SK-N-SH treated with all-trans-retinoic acid at 6 μM for 48 hours (cell line): ENCODE data around the gene PRKD2.

Experiments
- ATAC-seq: fragments of 200-7000 bp; cut with Tn5 transposase; 3 replicates; pipeline ENCODE4 v1.9.1; 2020; ENCODE audit warnings: mild to moderate bottlenecking, moderate library complexity
- BACH2 ChIP-seq: fragments of 250-450 bp; sonication (Bioruptor Pico); IDR thresholded peaks from 2 replicates; pipeline ENCODE4 v1.9.0; 2021; ENCODE audit warnings: mild to moderate bottlenecking, borderline replicate concordance
- CSDC2 ChIP-seq: fragments of 250-450 bp; sonication (Bioruptor Pico); IDR thresholded peaks from 2 replicates; pipeline ENCODE4 v1.5.0; 2020; ENCODE audit warnings: mild to moderate bottlenecking, moderate library complexity
- ESRRG ChIP-seq: fragments of 250-450 bp; sonication (Bioruptor Pico); IDR thresholded peaks from 2 replicates; pipeline ENCODE4 v1.6.1; 2021; ENCODE audit warnings: mild to moderate bottlenecking
- GLIS3 ChIP-seq: fragments of 250-450 bp; sonication (Bioruptor Pico); IDR thresholded peaks from 2 replicates; pipeline ENCODE4 v1.5.0; 2020; ENCODE audit warnings: mild to moderate bottlenecking, moderate library complexity
- ISL1 ChIP-seq: fragments of 250-450 bp; sonication (Bioruptor Pico); IDR thresholded peaks from 2 replicates; pipeline ENCODE4 v2.1.2; 2022; ENCODE audit warnings: mild to moderate bottlenecking, moderate library complexity
- PPARA ChIP-seq: fragments of 250-450 bp; sonication (Bioruptor Pico); IDR thresholded peaks from 2 replicates; pipeline ENCODE4 v1.5.0; 2020; ENCODE audit warnings: mild to moderate bottlenecking, borderline replicate concordance
- RARB ChIP-seq: fragments of 250-450 bp; sonication (Bioruptor Pico); IDR thresholded peaks from 2 replicates; pipeline ENCODE4 v1.8.0; 2021; ENCODE audit warnings: mild to moderate bottlenecking, moderate library complexity
- SNAI2 ChIP-seq: fragments of 250-450 bp; sonication (Bioruptor Pico); IDR thresholded peaks from 2 replicates; pipeline ENCODE4 v1.5.0; 2020; ENCODE audit warnings: mild to moderate bottlenecking, moderate library complexity
- TCF4 ChIP-seq: fragments of 250-450 bp; sonication (Bioruptor Pico); IDR thresholded peaks from 2 replicates; pipeline ENCODE4 v1.8.0; 2021; ENCODE audit warnings: mild to moderate bottlenecking, moderate library complexity, borderline replicate concordance
- TOX ChIP-seq: fragments of 250-450 bp; sonication (Bioruptor Pico); IDR thresholded peaks from 2 replicates; pipeline ENCODE4 v1.8.0; 2021; ENCODE audit warnings: mild to moderate bottlenecking, moderate library complexity, borderline replicate concordance
- ZC3H10 ChIP-seq: fragments of 250-450 bp; sonication (Bioruptor Pico); IDR thresholded peaks from 2 replicates; pipeline ENCODE4 v1.5.1; 2021; ENCODE audit warnings: mild to moderate bottlenecking, moderate library complexity
- ZFP3 ChIP-seq: fragments of 250-450 bp; sonication (Bioruptor Pico); IDR thresholded peaks from 2 replicates; pipeline ENCODE4 v1.5.0; 2020; ENCODE audit warnings: mild to moderate bottlenecking, moderate library complexity
- ZFP30 ChIP-seq: fragments of 450-650 bp; formaldehyde crosslinking; IDR thresholded peaks from 2 replicates; pipeline ENCODE4 v1.5.0; 2022; ENCODE audit warnings: mild to moderate bottlenecking, moderate library complexity
- ZNF565 ChIP-seq: fragments of 450-650 bp; formaldehyde crosslinking; conservative IDR thresholded peaks from 2 replicates; pipeline ENCODE4 v1.5.0; 2020; ENCODE audit warnings: low read depth, mild to moderate bottlenecking, moderate library complexity
- ZNF70 ChIP-seq: fragments of 450-650 bp; formaldehyde crosslinking; IDR thresholded peaks from 2 replicates; pipeline ENCODE4 v1.5.0; 2020; ENCODE audit warnings: mild to moderate bottlenecking, moderate library complexity
- ZNF8 ChIP-seq: fragments of 450-650 bp; formaldehyde crosslinking; IDR thresholded peaks from 2 replicates; pipeline ENCODE4 v1.5.0; 2020; ENCODE audit warnings: mild to moderate bottlenecking, moderate library complexity
- TF ChIP-seq, protein P1 (sequence below): fragments of 250-450 bp; sonication (Bioruptor Pico); IDR thresholded peaks from 2 replicates; pipeline ENCODE4 v1.8.0; 2020; ENCODE audit warnings: mild to moderate bottlenecking, moderate library complexity, borderline replicate concordance
- TF ChIP-seq, protein P2 (sequence below): fragments of 250-450 bp; sonication (Bioruptor Pico); IDR thresholded peaks from 2 replicates; pipeline ENCODE4 v1.5.1; 2020; ENCODE audit warnings: low read depth, mild to moderate bottlenecking, moderate library complexity
- TF ChIP-seq, protein P3 (sequence below): fragments of 250-450 bp; sonication (Bioruptor Pico); IDR thresholded peaks from 2 replicates; pipeline ENCODE4 v1.5.1; 2021; ENCODE audit warnings: mild to moderate bottlenecking, moderate library complexity
- TF ChIP-seq, protein P4 (sequence below): fragments of 250-450 bp; sonication (Bioruptor Pico); IDR thresholded peaks from 2 replicates; pipeline ENCODE4 v1.8.0; 2021; ENCODE audit warnings: low read depth, mild to moderate bottlenecking, moderate library complexity, borderline replicate concordance

PRKD2 gene

DNA sequence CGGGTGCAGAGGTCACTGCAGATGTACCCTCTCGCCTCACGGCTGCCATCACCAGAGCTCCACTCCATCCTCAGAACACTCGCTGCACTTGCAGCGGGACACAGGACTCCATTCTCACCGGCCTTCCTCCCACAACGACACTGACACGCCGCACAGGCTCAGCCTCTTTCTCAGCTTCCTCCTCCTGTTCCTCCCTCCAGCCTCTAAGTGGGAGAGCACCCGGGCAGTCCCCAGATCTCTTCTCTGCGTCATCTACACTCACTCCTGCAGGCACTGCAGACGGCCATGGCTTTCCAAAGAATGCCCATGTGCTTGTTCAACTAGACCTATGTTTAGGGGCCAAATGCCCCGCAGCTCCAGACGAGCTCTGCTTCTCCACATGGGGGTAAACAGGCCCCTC is 14.7 kb upstream of the PRKD2 start:
- ATAC-seq: no peak
- TF ChIP-seq CSDC2 (CRISPR knock-in tag) (no peak), ZC3H10 (CRISPR knock-in tag) (no peak), PPARA (CRISPR knock-in tag) (no peak), TOX (CRISPR knock-in tag) (no peak), ESRRG (CRISPR knock-in tag) (no peak), GLIS3 (CRISPR knock-in tag) (no peak), ZNF8 (CRISPR knock-in tag) (no peak), ZFP30 (CRISPR knock-in tag) (no peak), SNAI2 (CRISPR knock-in tag) (no peak)
- TF ChIP-seq, protein P1, sequence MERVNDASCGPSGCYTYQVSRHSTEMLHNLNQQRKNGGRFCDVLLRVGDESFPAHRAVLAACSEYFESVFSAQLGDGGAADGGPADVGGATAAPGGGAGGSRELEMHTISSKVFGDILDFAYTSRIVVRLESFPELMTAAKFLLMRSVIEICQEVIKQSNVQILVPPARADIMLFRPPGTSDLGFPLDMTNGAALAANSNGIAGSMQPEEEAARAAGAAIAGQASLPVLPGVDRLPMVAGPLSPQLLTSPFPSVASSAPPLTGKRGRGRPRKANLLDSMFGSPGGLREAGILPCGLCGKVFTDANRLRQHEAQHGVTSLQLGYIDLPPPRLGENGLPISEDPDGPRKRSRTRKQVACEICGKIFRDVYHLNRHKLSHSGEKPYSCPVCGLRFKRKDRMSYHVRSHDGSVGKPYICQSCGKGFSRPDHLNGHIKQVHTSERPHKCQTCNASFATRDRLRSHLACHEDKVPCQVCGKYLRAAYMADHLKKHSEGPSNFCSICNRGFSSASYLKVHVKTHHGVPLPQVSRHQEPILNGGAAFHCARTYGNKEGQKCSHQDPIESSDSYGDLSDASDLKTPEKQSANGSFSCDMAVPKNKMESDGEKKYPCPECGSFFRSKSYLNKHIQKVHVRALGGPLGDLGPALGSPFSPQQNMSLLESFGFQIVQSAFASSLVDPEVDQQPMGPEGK (CRISPR knock-in tag): no peak
- TF ChIP-seq, protein P2, sequence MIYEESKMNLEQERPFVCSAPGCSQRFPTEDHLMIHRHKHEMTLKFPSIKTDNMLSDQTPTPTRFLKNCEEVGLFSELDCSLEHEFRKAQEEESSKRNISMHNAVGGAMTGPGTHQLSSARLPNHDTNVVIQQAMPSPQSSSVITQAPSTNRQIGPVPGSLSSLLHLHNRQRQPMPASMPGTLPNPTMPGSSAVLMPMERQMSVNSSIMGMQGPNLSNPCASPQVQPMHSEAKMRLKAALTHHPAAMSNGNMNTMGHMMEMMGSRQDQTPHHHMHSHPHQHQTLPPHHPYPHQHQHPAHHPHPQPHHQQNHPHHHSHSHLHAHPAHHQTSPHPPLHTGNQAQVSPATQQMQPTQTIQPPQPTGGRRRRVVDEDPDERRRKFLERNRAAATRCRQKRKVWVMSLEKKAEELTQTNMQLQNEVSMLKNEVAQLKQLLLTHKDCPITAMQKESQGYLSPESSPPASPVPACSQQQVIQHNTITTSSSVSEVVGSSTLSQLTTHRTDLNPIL (CRISPR knock-in tag): no peak
- TF ChIP-seq, protein P3, sequence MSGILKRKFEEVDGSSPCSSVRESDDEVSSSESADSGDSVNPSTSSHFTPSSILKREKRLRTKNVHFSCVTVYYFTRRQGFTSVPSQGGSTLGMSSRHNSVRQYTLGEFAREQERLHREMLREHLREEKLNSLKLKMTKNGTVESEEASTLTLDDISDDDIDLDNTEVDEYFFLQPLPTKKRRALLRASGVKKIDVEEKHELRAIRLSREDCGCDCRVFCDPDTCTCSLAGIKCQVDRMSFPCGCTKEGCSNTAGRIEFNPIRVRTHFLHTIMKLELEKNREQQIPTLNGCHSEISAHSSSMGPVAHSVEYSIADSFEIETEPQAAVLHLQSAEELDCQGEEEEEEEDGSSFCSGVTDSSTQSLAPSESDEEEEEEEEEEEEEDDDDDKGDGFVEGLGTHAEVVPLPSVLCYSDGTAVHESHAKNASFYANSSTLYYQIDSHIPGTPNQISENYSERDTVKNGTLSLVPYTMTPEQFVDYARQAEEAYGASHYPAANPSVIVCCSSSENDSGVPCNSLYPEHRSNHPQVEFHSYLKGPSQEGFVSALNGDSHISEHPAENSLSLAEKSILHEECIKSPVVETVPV (CRISPR knock-in tag): no peak
- TF ChIP-seq, protein P4, sequence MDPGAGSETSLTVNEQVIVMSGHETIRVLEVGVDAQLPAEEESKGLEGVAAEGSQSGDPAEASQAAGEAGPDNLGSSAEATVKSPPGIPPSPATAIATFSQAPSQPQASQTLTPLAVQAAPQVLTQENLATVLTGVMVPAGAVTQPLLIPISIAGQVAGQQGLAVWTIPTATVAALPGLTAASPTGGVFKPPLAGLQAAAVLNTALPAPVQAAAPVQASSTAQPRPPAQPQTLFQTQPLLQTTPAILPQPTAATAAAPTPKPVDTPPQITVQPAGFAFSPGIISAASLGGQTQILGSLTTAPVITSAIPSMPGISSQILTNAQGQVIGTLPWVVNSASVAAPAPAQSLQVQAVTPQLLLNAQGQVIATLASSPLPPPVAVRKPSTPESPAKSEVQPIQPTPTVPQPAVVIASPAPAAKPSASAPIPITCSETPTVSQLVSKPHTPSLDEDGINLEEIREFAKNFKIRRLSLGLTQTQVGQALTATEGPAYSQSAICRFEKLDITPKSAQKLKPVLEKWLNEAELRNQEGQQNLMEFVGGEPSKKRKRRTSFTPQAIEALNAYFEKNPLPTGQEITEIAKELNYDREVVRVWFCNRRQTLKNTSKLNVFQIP (CRISPR knock-in tag): no peak

DNA sequence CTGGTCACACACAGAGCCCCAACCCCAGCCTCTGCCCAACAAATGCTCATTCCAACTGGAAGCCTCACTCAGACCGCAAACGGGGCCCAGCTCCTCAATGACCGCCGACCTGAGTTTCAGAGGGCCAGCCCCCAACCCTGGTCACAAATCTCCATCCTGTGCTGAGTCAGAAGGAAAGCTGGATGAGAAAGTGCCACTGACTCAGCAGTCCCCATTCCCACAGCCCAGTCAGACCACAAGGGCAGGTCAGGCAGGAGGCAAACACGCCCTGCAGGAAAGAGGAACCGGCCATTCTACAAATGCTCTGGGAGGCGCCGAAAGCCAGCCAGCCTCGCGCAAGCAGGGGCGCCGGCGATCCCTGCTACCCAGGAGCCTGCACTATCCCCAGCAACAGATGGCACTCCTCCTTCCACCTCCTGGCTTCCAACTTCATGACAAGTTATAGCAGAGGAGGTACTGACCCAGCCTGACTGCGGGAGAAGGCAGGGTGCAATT is 14.1 kb upstream of the PRKD2 start:
- TF ChIP-seq ZFP30 (CRISPR knock-in tag): no peak
- no peak for TF ChIP-seq ZNF8 (CRISPR knock-in tag)
- no peak for TF ChIP-seq RARB (CRISPR knock-in tag)
- TF ChIP-seq, protein P3 (CRISPR knock-in tag): no peak
- no peak for TF ChIP-seq PPARA (CRISPR knock-in tag)
- TF ChIP-seq, protein P1 (CRISPR knock-in tag): no peak
- TF ChIP-seq TOX (CRISPR knock-in tag): no peak
- no peak for TF ChIP-seq ZNF70
- TF ChIP-seq ZNF565 (CRISPR knock-in tag): no peak
- no peak for TF ChIP-seq TCF4 (CRISPR knock-in tag)
- TF ChIP-seq CSDC2 (CRISPR knock-in tag): no peak
- no peak for TF ChIP-seq BACH2 (CRISPR knock-in tag)
- TF ChIP-seq ZFP3 (CRISPR knock-in tag): no peak
- TF ChIP-seq ZC3H10 (CRISPR knock-in tag): no peak
- ATAC-seq: peak; percentile 61

DNA sequence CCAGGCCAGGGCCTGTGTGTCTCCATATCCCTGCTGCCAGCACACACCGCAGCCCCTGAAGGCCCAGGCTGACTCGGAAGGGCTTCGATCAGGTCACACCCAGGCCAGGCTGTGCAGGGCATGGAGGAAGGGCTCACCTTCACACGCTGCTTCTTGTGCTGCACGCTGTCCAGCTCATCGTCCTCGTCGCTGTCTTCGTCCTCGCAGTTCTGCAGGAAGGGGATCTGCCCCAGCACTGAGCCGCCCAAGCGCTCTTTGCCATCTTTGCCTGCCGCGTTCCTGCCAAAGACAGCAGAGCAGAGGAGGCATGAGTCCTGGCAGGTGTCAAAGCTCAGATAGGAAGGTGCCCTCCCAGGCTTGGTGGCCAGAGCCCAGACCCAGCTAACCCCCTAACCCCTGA is 13.7 kb upstream of the PRKD2 start:
- ATAC-seq: no peak; the same call in 2 of the 3 replicates
- TF ChIP-seq ESRRG (CRISPR knock-in tag) (no peak), ISL1 (CRISPR knock-in tag) (no peak), SNAI2 (CRISPR knock-in tag) (no peak), ZNF565 (CRISPR knock-in tag) (no peak), PPARA (CRISPR knock-in tag) (no peak), ZC3H10 (CRISPR knock-in tag) (no peak), ZFP3 (CRISPR knock-in tag) (no peak)
- TF ChIP-seq, protein P1 (CRISPR knock-in tag): no peak
- TF ChIP-seq, protein P3 (CRISPR knock-in tag): no peak
